ENCODE measurements around the gene GRAP.
"Not testable (repeated sequence)": the region's sequence is repeated elsewhere in the genome, so short reads cannot be mapped to it uniquely, and the experiment has no call there.

DNA sequence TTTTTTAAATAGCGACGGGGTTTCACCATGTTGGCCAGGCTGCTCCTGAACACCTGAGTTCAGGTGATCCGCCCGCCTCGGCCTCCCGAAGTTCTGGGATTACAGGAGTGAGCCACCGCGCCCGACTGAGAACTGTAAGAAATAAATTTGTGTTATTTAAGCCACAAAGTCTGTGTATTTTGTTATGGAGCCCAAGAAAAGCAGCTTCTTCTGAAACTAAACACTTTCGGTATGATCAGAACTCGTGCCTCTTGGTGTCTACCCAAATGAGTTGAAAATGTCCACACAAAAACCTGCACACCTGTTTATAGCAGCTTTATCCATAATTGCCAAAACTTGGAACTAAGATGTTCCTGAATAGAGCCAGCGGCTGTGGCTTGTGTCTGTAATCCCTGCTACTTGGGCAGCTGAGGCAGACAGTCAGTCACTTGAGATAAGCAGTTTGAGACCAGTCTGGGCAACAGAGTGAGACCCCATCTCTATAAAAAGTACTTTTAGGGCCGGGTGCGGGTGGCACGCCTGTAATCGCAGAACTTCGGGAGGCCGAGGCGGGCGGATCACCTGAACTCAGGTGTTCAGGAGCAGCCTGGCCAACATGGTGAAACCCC, 16.1 kb upstream of the GRAP start:
- not testable (repeated sequence) for TF ChIP-seq EZH2 (IDR thresholded peaks at IDR 0.05; ENCODE audit: borderline replicate concordance, low read length); CTCF (IDR thresholded peaks at IDR 0.05; ENCODE audit: low read length)

Data from OCI-LY1 (cell line).